SK-N-SH (cell line): ENCODE results near the gene CCSER1. TPM values are rescaled to one million over a fixed set of nuclear protein-coding genes. Genes with fewer than 3 reads are reported as not detected.

Source experiments
- CTCF ChIA-PET: fragments of 300-600, 350-600 bp; formaldehyde crosslinking; extraction: SDS; loops from one replicate; lab custom pipeline; 2021; lab: Yijun Ruan, JAX
- POLR2A ChIA-PET: fragments of 350-600 bp; sonication (Branson Sonifier 250); formaldehyde crosslinking; extraction: SDS; loops from one replicate; lab custom pipeline; 2020; ENCODE audit warnings: antibody characterized with exemption, inconsistent platforms; lab: Yijun Ruan, JAX
- DNase-seq: peaks from one replicate; pipeline ENCODE4 v3.0.0; 2012
- H2AFZ ChIP-seq: fragments of 200-600 bp; sonication (generic); 2 replicates; pipeline ENCODE4 v1.8.1; 2016; ENCODE audit warnings: antibody characterized with exemption, mild to moderate bottlenecking, low read depth
- H3F3A ChIP-seq: fragments of 200-600 bp; sonication (generic); replicated peaks from 2 replicates; pipeline ENCODE3; 2016; ENCODE audit warnings: antibody characterized with exemption, mild to moderate bottlenecking; ENCODE audit not compliant: insufficient read depth
- H3K27ac ChIP-seq, 2 experiments: fragments of 200-500 bp in 1 of 2; fragments of 200-600 bp in 1 of 2; sonication (Bioruptor generic) in 1 of 2; sonication (generic), shearing (Covaris generic) in 1 of 2; 2 replicates each; pipeline versions ENCODE4 v1.5.1 to v1.6.1; 2014 to 2016; ENCODE audit warnings: low read depth in 2 of 2, inconsistent platforms in 1 of 2, low read length in 1 of 2, mild to moderate bottlenecking in 1 of 2, mixed read lengths in 1 of 2
- H3K27me3 ChIP-seq: fragments of 200-600 bp; sonication (generic), shearing (Covaris generic); 2 replicates; pipeline ENCODE4 v1.6.1; 2016; ENCODE audit warnings: mixed run types; ENCODE audit not compliant: insufficient read depth
- H3K36me3 ChIP-seq, 2 experiments: fragments of 200-500 bp in 1 of 2; fragments of 200-600 bp in 1 of 2; sonication (Bioruptor generic) in 1 of 2; sonication (generic) in 1 of 2; replicated peaks in 1 of 2; 2 replicates each; pipeline versions ENCODE3 to v1.5.1; 2014 to 2016; ENCODE audit warnings: low read length in 1 of 2, mild to moderate bottlenecking in 1 of 2; ENCODE audit not compliant: insufficient read depth in 2 of 2, control insufficient read depth in 1 of 2
- H3K4me1 ChIP-seq, 2 experiments: fragments of 200-500 bp in 1 of 2; fragments of 200-600 bp in 1 of 2; sonication (Bioruptor generic) in 1 of 2; sonication (generic), shearing (Covaris generic) in 1 of 2; 2 replicates each; pipeline versions ENCODE4 v1.5.1 to v1.6.1; 2014 to 2016; ENCODE audit warnings: low read depth in 1 of 2, low read length in 1 of 2, mixed run types in 1 of 2; ENCODE audit not compliant: insufficient read depth in 2 of 2, control insufficient read depth in 1 of 2
- H3K4me2 ChIP-seq: fragments of 200-600 bp; sonication (generic), shearing (Covaris generic); 2 replicates; pipeline ENCODE4 v1.6.1; 2017; ENCODE audit warnings: mixed run types
- H3K4me3 ChIP-seq, 2 experiments: fragments of 200-500 bp in 1 of 2; fragments of 200-600 bp in 1 of 2; sonication (Bioruptor generic) in 1 of 2; sonication (generic), shearing (Covaris generic) in 1 of 2; 2 replicates each; pipeline versions ENCODE4 v1.5.1 to v1.8.1; 2014 to 2016; ENCODE audit warnings: low read depth in 2 of 2, inconsistent platforms in 1 of 2, low read length in 1 of 2, mild to moderate bottlenecking in 1 of 2, mixed read lengths in 1 of 2, moderate library complexity in 1 of 2
- H3K79me2 ChIP-seq: fragments of 200-600 bp; sonication (generic); 2 replicates; pipeline ENCODE4 v1.8.1; 2017; ENCODE audit warnings: mild to moderate bottlenecking; ENCODE audit not compliant: insufficient read depth
- H3K9ac ChIP-seq: fragments of 200-600 bp; sonication (generic); 2 replicates; pipeline ENCODE4 v1.6.1; 2017; ENCODE audit warnings: mixed run types
- H3K9me2 ChIP-seq: fragments of 200-600 bp; sonication (generic); 2 replicates; pipeline ENCODE4 v1.6.1; 2017; ENCODE audit warnings: mixed run types
- H3K9me3 ChIP-seq: fragments of 200-600 bp; sonication (generic); 2 replicates; pipeline ENCODE4 v1.6.1; 2017; ENCODE audit warnings: mixed run types, mild to moderate bottlenecking, moderate library complexity
- H4K20me1 ChIP-seq: fragments of 200-600 bp; sonication (generic); 2 replicates; pipeline ENCODE4 v1.6.1; 2017; ENCODE audit warnings: mild to moderate bottlenecking, mixed run types; ENCODE audit not compliant: insufficient read depth
- CHD2 ChIP-seq: fragments of 150-350 bp; IDR thresholded peaks from 2 replicates; pipeline ENCODE4 v1.6.1; 2018; ENCODE audit warnings: low read length; ENCODE audit not compliant: partially characterized antibody
- CTCF ChIP-seq: fragments of 200-600 bp; sonication (generic); IDR thresholded peaks from 2 replicates; pipeline ENCODE4 v1.6.1; 2017; ENCODE audit warnings: antibody characterized with exemption, mild to moderate bottlenecking, moderate library complexity
- ELF1 ChIP-seq: IDR thresholded peaks from 2 replicates; pipeline ENCODE4 v1.4.0; 2012
- EP300 ChIP-seq, 2 experiments: IDR thresholded peaks; 2 replicates each; pipeline versions ENCODE4 v1.4.0 to v1.6.1; 2012; ENCODE audit warnings: borderline replicate concordance in 1 of 2, low read depth in 1 of 2, low read length in 1 of 2
- GATA2 ChIP-seq: sonication (generic); formaldehyde crosslinking; IDR thresholded peaks from 2 replicates; pipeline ENCODE4 v1.5.0; 2020; ENCODE audit warnings: mild to moderate bottlenecking, missing genetic modification reagents
- IRF3 ChIP-seq: fragments of 150-350 bp; IDR thresholded peaks from 2 replicates; pipeline ENCODE4 v1.6.1; 2016; ENCODE audit warnings: mild to moderate bottlenecking, low read depth, low read length
- MAX ChIP-seq: IDR thresholded peaks from 2 replicates; pipeline ENCODE4 v1.4.0; 2012; ENCODE audit warnings: low read depth
- MXI1 ChIP-seq: IDR thresholded peaks from 2 replicates; pipeline ENCODE4 v1.6.1; 2012; ENCODE audit warnings: mild to moderate bottlenecking, low read depth, low read length, improper control_type of control experiment
- NFIC ChIP-seq: IDR thresholded peaks from 2 replicates; pipeline ENCODE4 v1.4.0; 2012; ENCODE audit warnings: borderline replicate concordance
- NRF1 ChIP-seq: IDR thresholded peaks from 2 replicates; pipeline ENCODE4 v1.6.1; 2012; ENCODE audit warnings: low read depth, mild to moderate bottlenecking, low read length
- RXRA ChIP-seq: IDR thresholded peaks from 2 replicates; pipeline ENCODE4 v1.4.0; 2012; ENCODE audit warnings: low read depth, mild to moderate bottlenecking, borderline replicate concordance
- SIN3A ChIP-seq: IDR thresholded peaks from 2 replicates; pipeline ENCODE4 v1.6.1; 2012; ENCODE audit warnings: low read depth, mild to moderate bottlenecking, low read length, moderate library complexity, borderline replicate concordance
- SMC3 ChIP-seq: IDR thresholded peaks from 2 replicates; pipeline ENCODE4 v1.6.1; 2012; ENCODE audit warnings: low read depth, low read length, improper control_type of control experiment
- TAF1 ChIP-seq: IDR thresholded peaks from 2 replicates; pipeline ENCODE4 v1.6.1; 2012; ENCODE audit warnings: low read depth, mild to moderate bottlenecking, low read length, moderate library complexity, borderline replicate concordance
- TCF12 ChIP-seq: IDR thresholded peaks from 2 replicates; pipeline ENCODE4 v1.4.0; 2012
- YY1 ChIP-seq: IDR thresholded peaks from 2 replicates; pipeline ENCODE4 v1.4.0; 2012; ENCODE audit warnings: low read depth, mild to moderate bottlenecking
- WGBS: methylation state at CpG from one replicate; pipeline ENCODE4 v1.1.6; 2017; ENCODE audit warnings: low lambda C conversion rate; 5-methylcytosine and 5-hydroxymethylcytosine counted together
- polyA plus RNA-seq, 3 experiments: library from polyadenylated mRNA; depleted of rRNA; stranded (reverse); fragments of >200 nt; gene quantifications; 2 replicates each; pipeline ENCODE4 v1.2.3, GENCODE V29; 2012
- TF ChIP-seq, protein P1 (sequence below): fragments of 150-350 bp; IDR thresholded peaks from 2 replicates; pipeline ENCODE4 v1.6.1; 2017; ENCODE audit warnings: antibody characterized with exemption, low read length, low read depth, borderline replicate concordance
- TF ChIP-seq, protein P2 (sequence below): IDR thresholded peaks from 2 replicates; pipeline ENCODE4 v1.4.0; 2012; ENCODE audit warnings: low read depth, borderline replicate concordance

CCSER1 gene
- polyA plus RNA-seq, 1 of the 3 experiments (the other 2 are of a cell fraction): 0.05 TPM

DNA sequence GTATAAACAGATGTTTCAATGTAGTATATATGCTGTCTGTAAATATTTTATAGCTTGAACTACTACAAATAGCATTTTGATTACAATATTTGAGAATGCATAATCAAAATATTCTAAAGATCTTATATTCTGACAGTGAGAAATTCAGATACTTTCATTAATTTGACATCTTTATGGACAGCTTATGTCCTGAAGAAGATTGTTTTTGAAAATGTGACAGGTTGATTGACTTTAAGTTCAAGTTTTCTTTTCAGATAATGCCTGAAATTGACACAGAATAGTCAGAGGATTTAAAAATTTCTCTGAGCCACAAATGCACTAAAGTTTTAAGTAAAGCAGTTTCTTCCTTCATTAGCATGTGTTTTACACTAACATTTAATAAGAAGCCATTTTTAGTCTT lies 799.8 kb downstream of the CCSER1 start:
- no peak overlapping the region for H3K4me3 ChIP-seq
- no peaks in the 10 kb centered on the region for H3K79me2 ChIP-seq
- peaks cover 2% of the 10 kb centered on the region for H3F3A ChIP-seq
- ChIA-PET POLR2A (no interaction called here), CTCF (no interaction called here)
- TF ChIP-seq EP300 (IDR thresholded peaks at IDR 0.05; ENCODE audit: borderline replicate concordance in 1 of 2, low read depth in 1 of 2, low read length in 1 of 2) (no peak), ELF1 (no peak), MXI1 (no peak), TAF1 (no peak), NFIC (no peak), SMC3 (no peak), YY1 (no peak), CHD2 (no peak), NRF1 (no peak), GATA2 (CRISPR knock-in tag) (no peak), IRF3 (no peak), TCF12 (no peak)
- TF ChIP-seq, protein P1, sequence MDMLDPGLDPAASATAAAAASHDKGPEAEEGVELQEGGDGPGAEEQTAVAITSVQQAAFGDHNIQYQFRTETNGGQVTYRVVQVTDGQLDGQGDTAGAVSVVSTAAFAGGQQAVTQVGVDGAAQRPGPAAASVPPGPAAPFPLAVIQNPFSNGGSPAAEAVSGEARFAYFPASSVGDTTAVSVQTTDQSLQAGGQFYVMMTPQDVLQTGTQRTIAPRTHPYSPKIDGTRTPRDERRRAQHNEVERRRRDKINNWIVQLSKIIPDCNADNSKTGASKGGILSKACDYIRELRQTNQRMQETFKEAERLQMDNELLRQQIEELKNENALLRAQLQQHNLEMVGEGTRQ: no peak
- TF ChIP-seq, protein P2, sequence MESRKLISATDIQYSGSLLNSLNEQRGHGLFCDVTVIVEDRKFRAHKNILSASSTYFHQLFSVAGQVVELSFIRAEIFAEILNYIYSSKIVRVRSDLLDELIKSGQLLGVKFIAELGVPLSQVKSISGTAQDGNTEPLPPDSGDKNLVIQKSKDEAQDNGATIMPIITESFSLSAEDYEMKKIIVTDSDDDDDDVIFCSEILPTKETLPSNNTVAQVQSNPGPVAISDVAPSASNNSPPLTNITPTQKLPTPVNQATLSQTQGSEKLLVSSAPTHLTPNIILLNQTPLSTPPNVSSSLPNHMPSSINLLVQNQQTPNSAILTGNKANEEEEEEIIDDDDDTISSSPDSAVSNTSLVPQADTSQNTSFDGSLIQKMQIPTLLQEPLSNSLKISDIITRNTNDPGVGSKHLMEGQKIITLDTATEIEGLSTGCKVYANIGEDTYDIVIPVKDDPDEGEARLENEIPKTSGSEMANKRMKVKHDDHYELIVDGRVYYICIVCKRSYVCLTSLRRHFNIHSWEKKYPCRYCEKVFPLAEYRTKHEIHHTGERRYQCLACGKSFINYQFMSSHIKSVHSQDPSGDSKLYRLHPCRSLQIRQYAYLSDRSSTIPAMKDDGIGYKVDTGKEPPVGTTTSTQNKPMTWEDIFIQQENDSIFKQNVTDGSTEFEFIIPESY: no peak
- H3K4me1 ChIP-seq: no peaks in the 10 kb centered on the region
- H3K9ac ChIP-seq: no peak overlapping the region
- H3K9me3 ChIP-seq: no peaks in the 10 kb centered on the region
- no peaks in the 10 kb centered on the region for H4K20me1 ChIP-seq
- H3K9me2 ChIP-seq: no peaks in the 10 kb centered on the region
- H3K27me3 ChIP-seq: no peaks in the 10 kb centered on the region
- no peak for DNase-seq
- H3K36me3 ChIP-seq: no peaks in the 10 kb centered on the region
- no peak overlapping the region for H2AFZ ChIP-seq
- no peak overlapping the region for H3K4me2 ChIP-seq
- H3K27ac ChIP-seq: no peak overlapping the region

- WGBS: 78% methylated on average over 6 of the region's 6 CpGs
- Histone ChIP-seq H3K9ac (no peak overlapping the region), H4K20me1 (no peaks in the 10 kb centered on the region), H3K4me1 (no peaks in the 10 kb centered on the region; a peak in 2 of 4 replicates), H3K9me3 (no peaks in the 10 kb centered on the region), H2AFZ (no peak overlapping the region), H3K27ac (no peak overlapping the region), H3K36me3 (no peaks in the 10 kb centered on the region), H3K27me3 (no peaks in the 10 kb centered on the region), H3F3A (no peaks in the 10 kb centered on the region), H3K4me2 (no peak overlapping the region), H3K4me3 (no peak overlapping the region), H3K9me2 (no peaks in the 10 kb centered on the region), H3K79me2 (no peaks in the 10 kb centered on the region)
- ChIA-PET CTCF (no interaction called here), POLR2A (no interaction called here)
- no peak for DNase-seq
- TF ChIP-seq NFIC (no peak), CTCF (no peak), SIN3A (no peak), NRF1 (no peak), RXRA (no peak), MXI1 (no peak), MAX (no peak)
- TF ChIP-seq, protein P1: no peak
These were observed 816.1 kb downstream of the CCSER1 start for GRCh38 chr4:90943311-90943710.
